Natural killer cell (primary cell): Measurements from ENCODE around the gene DCXR. TPM values are rescaled to one million over a fixed set of nuclear protein-coding genes. Genes with fewer than 3 reads are reported as not detected.

Source experiments
- ATAC-seq, 3 donors: fragments of 150-1000 bp in 2 of 3; fragments of 200-7000 bp in 1 of 3; cut with Tn5 transposase; 1 replicate in 1 of 3; 2 replicates in 2 of 3; pipeline ENCODE4 v1.10.0; 2021; ENCODE audit warnings: mild to moderate bottlenecking in 2 of 3, moderate library complexity in 2 of 3
- DNase-seq, 2 donors: peaks; one replicate each; pipeline versions ENCODE4 v3.0.0 to v3.0.0-alpha.2; 2013 to 2021; ENCODE audit warnings: mixed read lengths in 1 of 2
- H3K27ac ChIP-seq: one replicate; pipeline ENCODE4 v1.5.1; 2013; ENCODE audit warnings: mild to moderate bottlenecking, low read length
- H3K27me3 ChIP-seq: one replicate; pipeline ENCODE4 v1.6.1; 2013; ENCODE audit warnings: low read length; ENCODE audit not compliant: control insufficient read depth, insufficient read depth
- H3K36me3 ChIP-seq: one replicate; pipeline ENCODE4 v1.6.1; 2013; ENCODE audit warnings: low read length; ENCODE audit not compliant: control insufficient read depth, insufficient read depth
- H3K4me1 ChIP-seq: one replicate; pipeline ENCODE4 v1.6.1; 2013; ENCODE audit warnings: low read length; ENCODE audit not compliant: control insufficient read depth, insufficient read depth
- H3K4me3 ChIP-seq: one replicate; pipeline ENCODE4 v1.5.1; 2013; ENCODE audit warnings: low read length
- H3K9me3 ChIP-seq: one replicate; pipeline ENCODE4 v1.6.1; 2013; ENCODE audit warnings: low read length; ENCODE audit not compliant: control insufficient read depth, insufficient read depth
- H3K27ac Mint-ChIP-seq, 2 donors: one replicate each; pipeline ENCODE4 v1.8.0; 2022; ENCODE audit warnings: mild to moderate bottlenecking in 2 of 2, mixed read lengths in 2 of 2, moderate library complexity in 1 of 2
- H3K27me3 Mint-ChIP-seq, 2 donors: one replicate each; pipeline ENCODE4 v1.8.0; 2022; ENCODE audit warnings: low read depth in 2 of 2, mixed read lengths in 2 of 2
- H3K36me3 Mint-ChIP-seq: one replicate; pipeline ENCODE4 v1.8.0; 2022; ENCODE audit warnings: mixed read lengths
- H3K4me1 Mint-ChIP-seq, 2 donors: one replicate each; pipeline ENCODE4 v1.8.0; 2022; ENCODE audit warnings: mixed read lengths in 2 of 2
- H3K4me3 Mint-ChIP-seq: one replicate; pipeline ENCODE4 v1.8.0; 2022; ENCODE audit warnings: mild to moderate bottlenecking, moderate library complexity, mixed read lengths
- H3K9me3 Mint-ChIP-seq, 2 donors: one replicate each; pipeline ENCODE4 v1.8.0; 2022; ENCODE audit warnings: mixed read lengths in 2 of 2
- WGBS: methylation state at CpG from one replicate; pipeline ENCODE4 v1.1.7; 2013; ENCODE audit warnings: missing lambda C conversion rate; ENCODE audit not compliant: insufficient coverage; 5-methylcytosine and 5-hydroxymethylcytosine counted together
- intact Hi-C: fragments of 100-400 bp; cut with micrococcal nuclease; formaldehyde crosslinking; loops from one replicate; pipeline ENCODE4 v1.14.2; 2022
- total RNA-seq, 4 donors: library from RNA; stranded (reverse); fragments of 120-200 nt in 1 of 4; gene quantifications; one replicate each; pipeline versions ENCODE4 v1.2.3 to v1.2.4, GENCODE V29; 2013 to 2022
- TF ChIP-seq, protein P1 (sequence below): fragments of 200-600 bp; IDR thresholded peaks from one replicate; pipeline ENCODE4 v1.8.0; 2022; ENCODE audit warnings: antibody characterized with exemption

DCXR gene
- total RNA-seq, 3 donors from 2014 or later (not counting 1 experiment from before 2014, with no cell fraction given): 93.9 to 171 (median 145) TPM

DNA sequence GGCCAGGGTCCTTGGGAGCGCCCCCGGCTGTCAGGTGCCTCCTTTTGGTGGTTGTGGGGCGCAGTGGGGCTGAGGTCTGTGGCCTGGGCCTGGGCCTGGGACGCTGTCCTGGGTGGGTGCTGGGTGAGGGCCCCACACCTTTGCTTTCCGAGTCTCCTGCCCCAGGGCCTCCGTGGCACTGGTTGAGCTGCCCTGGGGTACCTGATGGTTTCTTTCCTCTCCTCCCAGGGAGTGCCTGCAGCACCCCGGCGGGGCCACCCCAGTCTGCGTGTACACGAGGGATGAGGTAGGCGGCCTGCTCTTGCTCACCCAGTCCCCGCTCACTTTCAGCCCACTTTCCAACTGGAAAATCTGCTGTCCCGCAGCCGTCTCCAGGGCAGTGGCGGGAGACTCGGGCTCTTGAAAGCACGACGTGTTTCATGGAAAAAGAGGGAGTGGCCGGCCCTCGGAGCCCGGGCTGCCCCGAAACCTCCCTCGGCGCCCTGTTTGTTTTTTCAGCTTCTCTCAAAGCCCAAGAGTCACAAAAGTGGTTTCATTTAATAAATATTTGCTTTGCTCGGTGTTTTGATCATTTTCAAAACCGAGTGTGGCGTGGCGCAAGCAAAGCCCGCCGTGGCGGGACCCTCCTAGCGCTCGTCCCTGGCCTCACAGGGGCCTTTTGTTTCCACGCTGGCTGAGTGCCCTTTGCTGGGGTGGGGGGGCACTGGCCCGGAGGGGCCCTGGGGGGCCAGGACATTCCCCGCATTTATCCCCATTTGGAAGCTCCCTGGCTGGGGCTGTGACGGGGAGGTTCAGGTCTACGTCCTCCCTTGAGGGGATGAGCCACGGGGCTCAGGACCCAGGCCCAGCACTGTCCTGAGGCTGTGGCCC is 42.7 kb downstream of the DCXR start:
- DNase-seq (no peak), ATAC-seq (no peak)
- Mint-ChIP-seq H3K27me3 (no peaks in the 10 kb centered on the region), H3K9me3 (no peaks in the 10 kb centered on the region), H3K36me3 (no peaks in the 10 kb centered on the region), H3K27ac (no peak overlapping the region), H3K4me1 (peaks cover 4 to 6% of the 10 kb centered on the region in 2 donors), H3K4me3 (no peak overlapping the region)
- H3K4me1 ChIP-seq: no peaks in the 10 kb centered on the region
- no peaks in the 10 kb centered on the region for H3K27me3 ChIP-seq
- H3K36me3 ChIP-seq: peaks cover 3% of the 10 kb centered on the region
- intact Hi-C loops: no loop called here
- H3K9me3 ChIP-seq: no peaks in the 10 kb centered on the region
- TF ChIP-seq, protein P1, sequence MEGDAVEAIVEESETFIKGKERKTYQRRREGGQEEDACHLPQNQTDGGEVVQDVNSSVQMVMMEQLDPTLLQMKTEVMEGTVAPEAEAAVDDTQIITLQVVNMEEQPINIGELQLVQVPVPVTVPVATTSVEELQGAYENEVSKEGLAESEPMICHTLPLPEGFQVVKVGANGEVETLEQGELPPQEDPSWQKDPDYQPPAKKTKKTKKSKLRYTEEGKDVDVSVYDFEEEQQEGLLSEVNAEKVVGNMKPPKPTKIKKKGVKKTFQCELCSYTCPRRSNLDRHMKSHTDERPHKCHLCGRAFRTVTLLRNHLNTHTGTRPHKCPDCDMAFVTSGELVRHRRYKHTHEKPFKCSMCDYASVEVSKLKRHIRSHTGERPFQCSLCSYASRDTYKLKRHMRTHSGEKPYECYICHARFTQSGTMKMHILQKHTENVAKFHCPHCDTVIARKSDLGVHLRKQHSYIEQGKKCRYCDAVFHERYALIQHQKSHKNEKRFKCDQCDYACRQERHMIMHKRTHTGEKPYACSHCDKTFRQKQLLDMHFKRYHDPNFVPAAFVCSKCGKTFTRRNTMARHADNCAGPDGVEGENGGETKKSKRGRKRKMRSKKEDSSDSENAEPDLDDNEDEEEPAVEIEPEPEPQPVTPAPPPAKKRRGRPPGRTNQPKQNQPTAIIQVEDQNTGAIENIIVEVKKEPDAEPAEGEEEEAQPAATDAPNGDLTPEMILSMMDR: no peak
- no peak overlapping the region for H3K27ac ChIP-seq
- no peak overlapping the region for H3K4me3 ChIP-seq
- WGBS: 98% methylated on average over 39 of the region's 39 CpGs

DNA sequence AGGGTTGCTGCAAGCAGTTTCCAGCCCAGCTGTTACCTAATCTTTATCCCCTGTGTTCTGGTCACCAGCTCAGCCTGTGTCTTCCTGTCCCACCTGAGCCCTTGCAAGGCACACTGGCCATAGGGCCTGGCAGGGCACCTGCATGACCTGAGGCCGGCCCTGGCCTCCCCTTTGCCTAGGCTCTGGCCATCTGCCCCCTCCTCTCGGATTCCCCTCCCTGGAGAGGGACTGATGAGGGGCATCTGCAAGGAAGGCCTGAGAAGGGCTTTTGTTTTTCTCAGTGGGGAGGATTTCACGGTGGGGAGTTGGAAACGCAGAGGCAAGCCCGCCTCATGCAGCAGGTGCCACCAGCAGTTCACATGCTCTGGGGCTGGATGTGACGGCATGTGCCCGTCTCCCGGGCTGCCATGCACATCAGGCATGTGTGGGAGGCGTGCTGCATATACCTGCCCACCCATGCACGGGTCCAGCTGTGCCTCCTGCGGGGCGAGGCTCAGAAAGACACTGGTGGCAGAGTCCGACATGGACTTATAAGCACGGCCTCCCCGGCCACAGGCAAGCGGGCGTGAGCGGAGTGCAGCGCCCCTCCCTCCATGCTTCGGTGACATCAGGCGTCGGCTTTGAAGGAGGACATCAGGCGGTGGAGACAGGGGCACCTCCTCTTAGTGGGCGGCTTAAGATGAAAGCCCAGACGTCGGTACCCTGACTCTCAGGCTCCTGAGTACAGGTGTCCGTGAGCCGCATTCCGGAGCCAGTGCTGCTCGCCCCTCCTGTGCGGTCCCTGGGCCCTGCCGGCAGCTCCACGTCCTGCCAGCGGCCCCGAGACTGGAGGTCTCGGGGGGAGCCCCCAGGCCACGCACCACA is 43.5 kb downstream of the DCXR start:
- peaks cover 3% of the 10 kb centered on the region for H3K36me3 ChIP-seq
- 96% methylated on average over 36 of the region's 37 CpGs for WGBS
- Mint-ChIP-seq H3K27ac (no peak overlapping the region), H3K36me3 (no peaks in the 10 kb centered on the region), H3K4me1 (peaks cover 4 to 6% of the 10 kb centered on the region in 2 donors), H3K9me3 (no peaks in the 10 kb centered on the region), H3K27me3 (no peaks in the 10 kb centered on the region), H3K4me3 (no peak overlapping the region)
- H3K4me1 ChIP-seq: no peaks in the 10 kb centered on the region
- DNase-seq: no peak
- ATAC-seq: no peak
- H3K4me3 ChIP-seq: no peak overlapping the region
- H3K27ac ChIP-seq: no peak overlapping the region
- no peaks in the 10 kb centered on the region for H3K9me3 ChIP-seq
- TF ChIP-seq, protein P1: no peak
- H3K27me3 ChIP-seq: no peaks in the 10 kb centered on the region
- intact Hi-C loops: no loop called here

DNA sequence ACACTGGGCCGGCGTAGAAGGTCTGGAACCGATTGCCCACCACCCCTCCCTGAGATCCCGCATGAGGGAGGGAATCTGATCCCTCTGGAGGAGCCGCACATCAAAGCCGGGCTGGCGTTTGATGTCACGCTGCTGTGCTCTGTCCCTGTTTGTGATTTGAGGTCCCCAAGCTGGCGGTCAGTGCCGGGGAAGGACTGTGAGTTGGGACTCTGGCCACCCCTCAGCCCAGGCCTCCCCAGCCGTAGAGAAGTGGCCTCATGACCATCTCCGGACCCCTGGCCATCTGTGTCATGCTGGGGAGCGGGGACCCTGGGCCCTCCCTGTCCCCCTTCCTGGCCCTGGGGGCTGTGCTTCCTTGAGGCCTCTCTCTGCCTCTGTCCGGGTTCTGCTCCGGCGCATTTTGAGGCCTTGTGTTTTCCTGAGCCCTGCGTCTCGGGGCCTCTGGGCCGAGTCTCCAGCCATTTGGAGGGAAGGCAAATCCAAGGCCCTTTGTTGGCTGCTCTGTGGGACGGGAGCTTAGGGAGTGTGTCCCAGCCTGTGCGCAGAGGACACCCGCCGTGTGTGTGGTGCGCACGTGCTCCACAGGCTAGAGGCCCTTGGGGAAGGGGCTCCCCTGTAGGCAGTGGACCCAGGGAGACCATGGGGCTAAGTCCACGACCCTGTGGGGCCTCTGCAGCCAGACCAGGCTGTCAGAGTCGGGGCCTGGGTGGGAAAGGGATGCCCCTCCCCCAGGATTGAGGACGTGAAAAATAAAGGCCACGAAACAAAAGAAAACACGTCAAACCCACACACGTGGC is 45.0 kb downstream of the DCXR start:
- WGBS: 95% methylated on average over 31 of the region's 31 CpGs
- Mint-ChIP-seq H3K27me3 (no peaks in the 10 kb centered on the region), H3K4me3 (no peak overlapping the region), H3K9me3 (no peaks in the 10 kb centered on the region), H3K4me1 (peaks cover 4 to 6% of the 10 kb centered on the region in 2 donors), H3K27ac (no peak overlapping the region), H3K36me3 (no peaks in the 10 kb centered on the region)
- DNase-seq (no peak), ATAC-seq (no peak)
- Histone ChIP-seq H3K27me3 (no peaks in the 10 kb centered on the region), H3K9me3 (no peaks in the 10 kb centered on the region), H3K27ac (no peak overlapping the region), H3K36me3 (peaks cover 3% of the 10 kb centered on the region), H3K4me1 (no peaks in the 10 kb centered on the region), H3K4me3 (no peak overlapping the region)
- intact Hi-C loops: no loop called here
- TF ChIP-seq, protein P1: no peak
